Measurements from ENCODE around the gene GPSM1. TPM values are rescaled to one million over a fixed set of nuclear protein-coding genes. Genes with fewer than 3 reads are reported as not detected.
A peak's percentile ranks its signal among the peaks of the same experiment; 100 is the strongest.

GPSM1 gene
- polyA plus RNA-seq, 1 of the 3 experiments (the other 2 are of a cell fraction): 26.7 TPM

GRCh38 chr9:136400038-136400834 is 72.9 kb downstream of the GPSM1 start, which contains the start of gene SNAPC4 (continued):
- TF ChIP-seq REST (IDR thresholded peaks at IDR 0.05; ENCODE audit: low read depth, low read length): 0 out of 2 replicates have a peak, but pooled peaks have one; percentile 11
- no peak for TF ChIP-seq ZBTB33 (IDR thresholded peaks at IDR 0.05; ENCODE audit: borderline replicate concordance, low read depth)
- TF ChIP-seq GATA2 (CRISPR knock-in tag; IDR thresholded peaks at IDR 0.05): no peak
- TF ChIP-seq IRF3 (IDR thresholded peaks at IDR 0.05; ENCODE audit: low read depth, low read length): no peak
- TF ChIP-seq EP300 (IDR thresholded peaks at IDR 0.05; ENCODE audit: borderline replicate concordance in 1 of 2, low read depth in 1 of 2, low read length in 1 of 2): peak in 1 of 2 experiments; percentile 19; a peak in 1 of 4 replicates
- no peak for TF ChIP-seq FOXJ3 (CRISPR knock-in tag; IDR thresholded peaks at IDR 0.05)

- ChIA-PET POLR2A (interaction anchor here (1.1 to 1.4 kb wide), 3 partner anchors 8 to 56 kb away, joined by 3 to 4 read pairs (median 4); no protein-coding TSS in a partner anchor), CTCF (interaction anchor here (0.6 to 6.8 kb wide), 22 partner anchors 8 to 160 kb away, joined by 3 to 42 read pairs (median 4); partner anchors contain the start of genes CARD9, DNLZ, ENTR1 and PMPCA)
- Histone ChIP-seq H3K36me3 (replicated peaks in 1 of 2; ENCODE audit: control insufficient read depth in 1 of 2, insufficient read depth in 2 of 2, low read length in 1 of 2) (peaks cover 18 to 67% of the 10 kb centered on the region in 2 experiments), H3K27me3 (ENCODE audit: insufficient read depth) (no peaks in the 10 kb centered on the region), H3K27ac (ENCODE audit: low read depth in 2 of 2, low read length in 1 of 2) (no peak overlapping the region), H3K9me3 (no peaks in the 10 kb centered on the region), H3F3A (replicated peaks; ENCODE audit: insufficient read depth) (peaks cover 16% of the 10 kb centered on the region), H2AFZ (ENCODE audit: low read depth) (no peak overlapping the region), H3K4me2 (no peak overlapping the region), H3K79me2 (ENCODE audit: insufficient read depth) (peaks cover 31% of the 10 kb centered on the region), H3K9me2 (no peaks in the 10 kb centered on the region), H3K4me3 (ENCODE audit: low read depth in 2 of 2, low read length in 1 of 2) (no peak overlapping the region), H3K9ac (no peak overlapping the region), H3K4me1 (ENCODE audit: control insufficient read depth in 1 of 2, insufficient read depth in 2 of 2, low read depth in 1 of 2, low read length in 1 of 2) (peaks cover 3 to 19% of the 10 kb centered on the region in 2 experiments; a peak in 2 of 4 replicates), H4K20me1 (ENCODE audit: insufficient read depth) (peaks cover 5% of the 10 kb centered on the region; the same call in 1 of the 2 replicates)
- DNase-seq: no peak
- TF ChIP-seq FOXJ3 (CRISPR knock-in tag; IDR thresholded peaks at IDR 0.05): no peak
- TF ChIP-seq CHD2 (IDR thresholded peaks at IDR 0.05; ENCODE audit: low read length, partially characterized antibody): no peak
- TF ChIP-seq POLR2AphosphoS5 (IDR thresholded peaks at IDR 0.05; ENCODE audit: low read depth, low read length): no peak; the same call in 1 of the 2 replicates
- TF ChIP-seq TCF12 (IDR thresholded peaks at IDR 0.05): no peak
- no peak for TF ChIP-seq CTCF (IDR thresholded peaks at IDR 0.05)
- 92% methylated on average over 16 of the region's 18 CpGs for WGBS (ENCODE audit: low lambda C conversion rate)
Observed at GRCh38 chr9:136401173-136401922, 74.0 kb downstream of the GPSM1 start.

Measured in SK-N-SH (cell line).